GM23248 (cell line): ENCODE measurements around the gene ERAS. TPM values are rescaled to one million over a fixed set of nuclear protein-coding genes. Genes with fewer than 3 reads are reported as not detected.

ENCODE experiments used
- DNase-seq: peaks from one replicate; pipeline ENCODE4 v3.0.0-alpha.2; 2015
- H2AFZ ChIP-seq: fragments of 200-600 bp; sonication (generic); 2 replicates; pipeline ENCODE4 v1.6.1; 2016; ENCODE audit warnings: antibody characterized with exemption
- H3F3A ChIP-seq: fragments of 200-600 bp; sonication (generic); 2 replicates; pipeline ENCODE4 v1.6.1; 2016; ENCODE audit warnings: mild to moderate bottlenecking, antibody characterized with exemption, mixed run types; ENCODE audit not compliant: insufficient read depth
- H3K27ac ChIP-seq: fragments of 200-600 bp; sonication (generic); 2 replicates; pipeline ENCODE4 v1.5.1; 2016; ENCODE audit warnings: mild to moderate bottlenecking
- H3K27me3 ChIP-seq: fragments of 200-600 bp; sonication (generic); replicated peaks from 2 replicates; pipeline ENCODE4 v1.6.1; 2016; ENCODE audit warnings: mild to moderate bottlenecking; ENCODE audit not compliant: insufficient read depth
- H3K36me3 ChIP-seq: fragments of 200-600 bp; sonication (generic); 2 replicates; pipeline ENCODE4 v1.6.1; 2016; ENCODE audit warnings: low read depth, mild to moderate bottlenecking
- H3K4me1 ChIP-seq: fragments of 200-600 bp; sonication (generic); 2 replicates; pipeline ENCODE4 v1.6.1; 2016; ENCODE audit warnings: mild to moderate bottlenecking; ENCODE audit not compliant: insufficient read depth
- H3K4me2 ChIP-seq: fragments of 200-600 bp; sonication (generic); one replicate; pipeline ENCODE4 v1.6.1; 2016; ENCODE audit warnings: mild to moderate bottlenecking; ENCODE audit not compliant: unreplicated experiment
- H3K4me3 ChIP-seq: fragments of 200-600 bp; sonication (generic); 2 replicates; pipeline ENCODE4 v1.5.1; 2016; ENCODE audit warnings: mild to moderate bottlenecking
- H3K79me2 ChIP-seq: fragments of 200-600 bp; sonication (generic); 2 replicates; pipeline ENCODE4 v1.6.1; 2016; ENCODE audit warnings: mild to moderate bottlenecking; ENCODE audit not compliant: insufficient read depth
- H3K9ac ChIP-seq: fragments of 200-600 bp; sonication (generic); 2 replicates; pipeline ENCODE4 v1.6.1; 2016; ENCODE audit warnings: mild to moderate bottlenecking
- H3K9me2 ChIP-seq: fragments of 200-600 bp; sonication (generic); 2 replicates; pipeline ENCODE4 v1.6.1; 2016; ENCODE audit warnings: mixed run types, mild to moderate bottlenecking, moderate library complexity; ENCODE audit not compliant: insufficient read depth
- H3K9me3 ChIP-seq: fragments of 200-600 bp; sonication (generic); one replicate; pipeline ENCODE4 v1.6.1; 2017; ENCODE audit warnings: low read depth
- H4K20me1 ChIP-seq: fragments of 200-600 bp; sonication (generic); 2 replicates; pipeline ENCODE4 v1.6.0; 2016; ENCODE audit not compliant: insufficient read depth
- EZH2 ChIP-seq: fragments of 200-600 bp; sonication (generic); IDR thresholded peaks from 2 replicates; pipeline ENCODE4 v1.6.1; 2018; ENCODE audit warnings: antibody characterized with exemption, mild to moderate bottlenecking; ENCODE audit not compliant: insufficient read depth, poor library complexity, severe bottlenecking
- EZH2phosphoT487 ChIP-seq: fragments of 200-600 bp; sonication (generic); IDR thresholded peaks from 2 replicates; pipeline ENCODE4 v1.6.1; 2018; ENCODE audit warnings: antibody characterized with exemption, moderate library complexity, mild to moderate bottlenecking, low read depth; ENCODE audit not compliant: insufficient read depth
- WGBS, 2 experiments: methylation state at CpG; one replicate each; pipeline ENCODE4 v1.1.6; 2015 to 2017; ENCODE audit warnings: low lambda C conversion rate in 2 of 2, low coverage in 1 of 2; ENCODE audit errors: missing lambda C conversion rate in 2 of 2; 5-methylcytosine and 5-hydroxymethylcytosine counted together
- in situ Hi-C: fragments of 300-500 bp; cut with MboI; formaldehyde crosslinking; loops from 2 replicates; pipeline ENCODE4 v1.15.0; 2020
- polyA plus RNA-seq: library from polyadenylated mRNA; unstranded; fragments of >200 nt; fragmentation: Nextera tagmentation; extraction: Ambion mirVana; gene quantifications from 2 replicates; pipeline ENCODE4 v1.2.1, GENCODE V29; 2016
- total RNA-seq: library from RNA; depleted of rRNA; stranded (reverse); fragments of >200 nt; shearing (Covaris generic); gene quantifications from 2 replicates; pipeline ENCODE4 v1.2.3, GENCODE V29; 2014

Gene ERAS
- total and polyA plus RNA-seq, 2 experiments from 2014 or later = not detected

DNA sequence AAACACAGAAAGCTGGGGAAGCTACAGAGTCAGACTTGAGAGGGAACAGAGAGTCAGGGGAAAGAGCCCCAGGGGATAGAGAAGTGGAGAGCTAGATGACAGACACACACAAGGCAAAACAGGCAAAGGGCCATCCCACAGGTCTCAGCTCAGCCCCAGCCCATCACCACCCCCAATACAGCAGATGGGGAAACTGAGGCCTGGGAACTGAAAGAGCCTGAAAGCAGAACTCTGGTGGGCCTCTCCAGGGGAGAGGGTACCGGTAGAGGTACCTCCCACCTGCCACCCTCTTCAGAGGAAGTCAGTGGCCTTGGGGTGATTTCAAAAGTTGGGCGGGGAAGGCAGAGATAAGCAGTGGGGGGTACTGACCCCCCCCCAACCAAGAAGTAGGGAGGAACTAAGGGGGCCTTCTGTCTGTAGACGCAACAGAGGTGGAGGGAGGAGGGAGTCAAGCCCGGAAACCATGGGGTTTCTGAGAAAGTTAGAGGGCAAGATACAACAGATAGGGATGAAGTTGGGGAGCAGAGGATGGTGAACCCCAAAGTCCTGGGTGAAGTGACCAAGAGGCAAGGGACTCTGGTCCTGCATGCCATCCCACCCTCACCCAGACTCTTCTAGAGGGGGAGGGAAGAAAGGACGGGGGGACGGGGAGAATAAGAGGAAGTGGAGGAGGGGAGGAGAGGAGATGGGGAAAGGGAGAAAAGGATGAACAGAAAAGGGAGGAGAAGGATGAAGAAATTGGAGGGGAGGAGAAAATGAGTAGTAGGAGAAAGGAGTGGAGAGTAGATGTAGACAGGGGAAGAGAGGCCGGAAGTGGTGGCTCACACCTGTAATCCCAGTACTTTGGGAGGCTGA lies 36.7 kb upstream of the ERAS start:
- H3K4me2 ChIP-seq = no peak overlapping the region
- DNase-seq = no peak
- no peaks in the 10 kb centered on the region for H3K9me2 ChIP-seq
- H3K79me2 ChIP-seq = no peaks in the 10 kb centered on the region
- H2AFZ ChIP-seq = no peak overlapping the region
- no peak overlapping the region for H3K9ac ChIP-seq
- WGBS, 2 experiments = 57 to 80% methylated on average over 2 to 7 of the region's 7 CpGs
- no peaks in the 10 kb centered on the region for H3K4me1 ChIP-seq
- TF ChIP-seq EZH2 (no peak), EZH2phosphoT487 (no peak)
- H3F3A ChIP-seq = no peaks in the 10 kb centered on the region
- no peak overlapping the region for H3K27ac ChIP-seq
- no peaks in the 10 kb centered on the region for H3K9me3 ChIP-seq
- H3K27me3 ChIP-seq = no peaks in the 10 kb centered on the region
- no peaks in the 10 kb centered on the region for H3K36me3 ChIP-seq
- H4K20me1 ChIP-seq = no peaks in the 10 kb centered on the region
- no peak overlapping the region for H3K4me3 ChIP-seq
- in situ Hi-C loops = no loop called here

DNA sequence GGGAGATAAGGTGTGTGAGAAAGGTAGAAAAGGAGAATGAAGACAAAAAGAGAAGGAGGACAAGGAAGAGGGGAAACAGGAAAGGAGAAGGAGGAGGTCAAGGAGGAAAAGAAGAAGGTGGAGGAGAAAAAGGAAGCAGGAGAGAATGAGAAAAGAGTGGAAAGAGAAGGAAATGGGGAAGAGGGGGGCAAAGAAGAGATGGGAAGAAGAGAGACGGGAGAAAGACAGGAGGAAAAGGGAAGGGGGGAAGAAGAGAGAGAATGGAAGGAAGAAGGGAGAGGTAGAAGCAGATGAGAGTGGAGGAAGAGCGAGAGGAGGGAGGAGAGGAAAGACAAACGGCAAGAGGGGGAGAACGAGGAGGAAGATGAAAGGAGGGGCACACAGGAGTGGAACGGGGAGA lies 35.8 kb upstream of the ERAS start:
- H3K9me3 ChIP-seq = no peaks in the 10 kb centered on the region
- no peak overlapping the region for H3K4me3 ChIP-seq
- no peaks in the 10 kb centered on the region for H3K79me2 ChIP-seq
- H2AFZ ChIP-seq = no peak overlapping the region
- DNase-seq = no peak
- H3K27me3 ChIP-seq = no peaks in the 10 kb centered on the region
- no peaks in the 10 kb centered on the region for H3F3A ChIP-seq
- no peak overlapping the region for H3K4me2 ChIP-seq
- 39 to 80% methylated on average over 4 to 5 of the region's 5 CpGs for WGBS, 2 experiments
- no peak overlapping the region for H3K9ac ChIP-seq
- TF ChIP-seq EZH2 (no peak), EZH2phosphoT487 (no peak)
- H3K9me2 ChIP-seq = no peaks in the 10 kb centered on the region
- H3K27ac ChIP-seq = no peak overlapping the region
- no peaks in the 10 kb centered on the region for H3K4me1 ChIP-seq
- no peaks in the 10 kb centered on the region for H3K36me3 ChIP-seq
- H4K20me1 ChIP-seq = no peaks in the 10 kb centered on the region
- in situ Hi-C loops = no loop called here

DNA sequence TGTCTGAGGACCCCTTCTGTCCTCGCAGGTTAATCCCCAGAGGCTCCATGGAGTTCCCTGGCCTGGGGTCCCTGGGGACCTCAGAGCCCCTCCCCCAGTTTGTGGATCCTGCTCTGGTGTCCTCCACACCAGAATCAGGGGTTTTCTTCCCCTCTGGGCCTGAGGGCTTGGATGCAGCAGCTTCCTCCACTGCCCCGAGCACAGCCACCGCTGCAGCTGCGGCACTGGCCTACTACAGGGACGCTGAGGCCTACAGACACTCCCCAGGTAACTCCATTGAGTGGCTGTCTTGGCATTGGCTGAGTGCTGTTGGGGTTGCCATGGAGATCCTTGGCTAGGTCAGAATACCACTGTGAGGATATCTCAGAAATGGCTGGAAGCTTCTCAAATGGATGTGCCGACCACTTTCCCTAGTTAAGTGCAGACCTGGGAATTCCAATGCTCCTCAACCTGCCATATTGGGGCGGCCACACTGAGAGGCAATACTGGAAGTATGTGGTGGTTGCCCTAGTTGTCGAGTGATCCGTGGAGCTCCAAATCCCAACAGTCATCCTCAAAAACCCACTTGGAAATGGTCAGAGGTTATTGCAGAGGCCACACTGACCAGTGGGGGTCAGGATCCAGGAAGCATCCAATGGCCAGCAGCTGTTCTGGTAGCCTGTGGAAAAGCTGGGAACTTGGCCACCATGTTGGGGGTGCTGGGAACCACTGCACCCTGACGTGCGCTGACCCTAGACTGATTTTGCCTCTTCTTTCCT lies 35.1 kb upstream of the ERAS start:
- Histone ChIP-seq H4K20me1 (no peaks in the 10 kb centered on the region), H3K27me3 (no peaks in the 10 kb centered on the region), H3K4me2 (no peak overlapping the region), H3K4me1 (no peaks in the 10 kb centered on the region), H3K9ac (no peak overlapping the region), H2AFZ (no peak overlapping the region), H3K79me2 (no peaks in the 10 kb centered on the region), H3K27ac (no peak overlapping the region), H3K9me3 (no peaks in the 10 kb centered on the region), H3F3A (no peaks in the 10 kb centered on the region), H3K9me2 (no peaks in the 10 kb centered on the region), H3K36me3 (no peaks in the 10 kb centered on the region), H3K4me3 (no peak overlapping the region)
- DNase-seq = no peak
- 62 to 77% methylated on average over 8 to 11 of the region's 11 CpGs for WGBS, 2 experiments
- TF ChIP-seq EZH2phosphoT487 (no peak), EZH2 (no peak)
- in situ Hi-C loops = no loop called here

DNA sequence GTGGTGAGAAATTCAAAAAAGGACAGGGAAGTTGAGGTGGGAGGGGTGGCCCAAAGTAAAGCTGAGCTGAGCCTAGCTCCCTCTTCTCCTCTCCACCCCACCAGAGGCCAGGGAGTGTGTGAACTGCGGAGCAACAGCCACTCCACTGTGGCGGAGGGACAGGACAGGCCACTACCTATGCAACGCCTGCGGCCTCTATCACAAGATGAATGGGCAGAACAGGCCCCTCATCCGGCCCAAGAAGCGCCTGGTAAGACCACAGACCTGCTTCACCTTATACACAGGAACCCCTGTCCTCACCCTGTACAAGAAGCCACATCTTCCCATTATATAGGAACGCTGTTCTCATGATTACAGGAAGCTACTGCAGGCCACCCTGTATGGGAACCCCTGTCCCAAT lies 34.1 kb upstream of the ERAS start:
- in situ Hi-C loops = no loop called here
- H3K4me3 ChIP-seq = no peak overlapping the region
- no peaks in the 10 kb centered on the region for H4K20me1 ChIP-seq
- no peaks in the 10 kb centered on the region for H3K9me2 ChIP-seq
- no peak overlapping the region for H3K9ac ChIP-seq
- TF ChIP-seq EZH2 (no peak), EZH2phosphoT487 (no peak)
- H2AFZ ChIP-seq = no peak overlapping the region
- H3K36me3 ChIP-seq = no peaks in the 10 kb centered on the region
- WGBS, 2 experiments = 37 to 56% methylated on average over 4 to 7 of the region's 7 CpGs
- H3K9me3 ChIP-seq = no peaks in the 10 kb centered on the region
- no peaks in the 10 kb centered on the region for H3K79me2 ChIP-seq
- no peak for DNase-seq
- H3K27me3 ChIP-seq = no peaks in the 10 kb centered on the region
- no peak overlapping the region for H3K27ac ChIP-seq
- no peaks in the 10 kb centered on the region for H3K4me1 ChIP-seq
- H3F3A ChIP-seq = no peaks in the 10 kb centered on the region
- no peak overlapping the region for H3K4me2 ChIP-seq
